IMR-90 (cell line): Measurements from ENCODE around the gene ADAMTS17. TPM values are rescaled to one million over a fixed set of nuclear protein-coding genes. Genes with fewer than 3 reads are reported as not detected.

Experiments used
- ATAC-seq: fragments of 200-7000 bp; cut with Tn5 transposase; 2 replicates; pipeline ENCODE4 v1.9.1; 2020; ENCODE audit warnings: low read depth, mild to moderate bottlenecking, moderate library complexity
- BruUV-seq: library from RNA; stranded (reverse); fragments of 400-500 nt; replicated peaks from 2 replicates; lab custom pipeline; 2021; lab: Mats Ljungman, UMichigan
- CTCF ChIA-PET: fragments of 300-600 bp; formaldehyde crosslinking; extraction: SDS; loops from one replicate; lab custom pipeline; 2021; ENCODE audit warnings: antibody characterized with exemption; lab: Yijun Ruan, JAX
- POLR2A ChIA-PET: fragments of 300-600 bp; sonication (Branson Sonifier 250); formaldehyde crosslinking; loops from one replicate; lab custom pipeline; 2022; ENCODE audit warnings: antibody characterized with exemption; ENCODE audit not compliant: unreplicated experiment; lab: Charles Lee
- DNase-seq: peaks from one replicate; pipeline ENCODE4 v3.0.0; 2013
- H2AFZ ChIP-seq: replicated peaks from 2 replicates; pipeline ENCODE3; 2013; ENCODE audit warnings: low read length, mild to moderate bottlenecking; ENCODE audit not compliant: poor library complexity
- H2AK5ac ChIP-seq: 2 replicates; pipeline ENCODE4 v1.6.1; 2013; ENCODE audit warnings: low read depth, low read length, inconsistent platforms
- H2AK9ac ChIP-seq: replicated peaks from 2 replicates; pipeline ENCODE3; 2013; ENCODE audit warnings: mild to moderate bottlenecking, low read depth, low read length, moderate library complexity; ENCODE audit not compliant: poor library complexity
- H2BK120ac ChIP-seq: 2 replicates; pipeline ENCODE4 v1.6.1; 2013; ENCODE audit warnings: low read depth, low read length, inconsistent platforms
- H2BK15ac ChIP-seq: 3 replicates; pipeline ENCODE4 v1.6.1; 2013; ENCODE audit warnings: low read depth, low read length, inconsistent platforms
- H2BK20ac ChIP-seq: 2 replicates; pipeline ENCODE4 v1.6.1; 2013; ENCODE audit warnings: low read depth, mild to moderate bottlenecking, inconsistent platforms, low read length, moderate library complexity
- H2BK5ac ChIP-seq: 2 replicates; pipeline ENCODE4 v1.6.1; 2013; ENCODE audit warnings: mild to moderate bottlenecking, low read depth, low read length, inconsistent platforms; ENCODE audit not compliant: poor library complexity, severe bottlenecking
- H3K14ac ChIP-seq: replicated peaks from 2 replicates; pipeline ENCODE4 v1.6.1; 2013; ENCODE audit warnings: low read depth, low read length, inconsistent platforms
- H3K18ac ChIP-seq: 2 replicates; pipeline ENCODE4 v1.6.1; 2013; ENCODE audit warnings: low read depth, low read length, control low read depth
- H3K23ac ChIP-seq: 2 replicates; pipeline ENCODE4 v1.6.1; 2013; ENCODE audit warnings: low read depth, low read length, inconsistent platforms
- H3K27ac ChIP-seq: 2 replicates; pipeline ENCODE4 v1.5.1; 2013; ENCODE audit warnings: mild to moderate bottlenecking, control low read depth, low read length; ENCODE audit not compliant: insufficient read depth
- H3K27me3 ChIP-seq: 2 replicates; pipeline ENCODE4 v1.6.1; 2013; ENCODE audit warnings: low read length; ENCODE audit not compliant: control insufficient read depth, insufficient read depth
- H3K36me3 ChIP-seq: 2 replicates; pipeline ENCODE4 v1.6.1; 2013; ENCODE audit warnings: low read length, mixed read lengths; ENCODE audit not compliant: control insufficient read depth, insufficient read depth
- H3K4ac ChIP-seq: 2 replicates; pipeline ENCODE4 v1.6.1; 2013; ENCODE audit warnings: low read depth, low read length, inconsistent platforms
- H3K4me1 ChIP-seq: 2 replicates; pipeline ENCODE4 v1.6.1; 2013; ENCODE audit warnings: low read length, mixed read lengths; ENCODE audit not compliant: control insufficient read depth, insufficient read depth
- H3K4me2 ChIP-seq: 2 replicates; pipeline ENCODE4 v1.6.1; 2013; ENCODE audit warnings: low read depth, mild to moderate bottlenecking, control low read depth, low read length, moderate library complexity
- H3K4me3 ChIP-seq: 2 replicates; pipeline ENCODE4 v1.5.1; 2013; ENCODE audit warnings: low read depth, mild to moderate bottlenecking, control low read depth, low read length, moderate library complexity; ENCODE audit not compliant: insufficient read depth
- H3K56ac ChIP-seq: 2 replicates; pipeline ENCODE4 v1.6.1; 2013; ENCODE audit warnings: low read length, inconsistent platforms; ENCODE audit not compliant: insufficient read depth; ENCODE audit errors: extremely low read depth
- H3K79me1 ChIP-seq, 2 experiments: 2 replicates each; pipeline ENCODE4 v1.6.1; 2013; ENCODE audit warnings: low read length in 2 of 2, inconsistent platforms in 1 of 2, low read depth in 1 of 2
- H3K9ac ChIP-seq: 2 replicates; pipeline ENCODE4 v1.6.1; 2013; ENCODE audit warnings: low read depth, low read length, control low read depth
- H3K9me1 ChIP-seq: 2 replicates; pipeline ENCODE4 v1.6.1; 2013; ENCODE audit warnings: low read length, inconsistent platforms; ENCODE audit not compliant: insufficient read depth
- H3K9me3 ChIP-seq: 2 replicates; pipeline ENCODE4 v1.6.1; 2013; ENCODE audit warnings: low read length; ENCODE audit not compliant: control insufficient read depth, insufficient read depth
- H4K20me1 ChIP-seq: 2 replicates; pipeline ENCODE4 v1.6.1; 2013; ENCODE audit warnings: low read length, inconsistent platforms; ENCODE audit not compliant: insufficient read depth
- H4K5ac ChIP-seq: 2 replicates; pipeline ENCODE4 v1.6.1; 2013; ENCODE audit warnings: mild to moderate bottlenecking, low read depth, low read length, control low read depth
- H4K8ac ChIP-seq, 2 experiments: 2 replicates each; pipeline ENCODE4 v1.6.1; 2013; ENCODE audit warnings: low read depth in 2 of 2, low read length in 2 of 2, control low read depth in 1 of 2, inconsistent platforms in 1 of 2
- H4K91ac ChIP-seq: 2 replicates; pipeline ENCODE4 v1.6.1; 2013; ENCODE audit warnings: low read depth, low read length, inconsistent platforms; ENCODE audit not compliant: insufficient read depth
- BHLHE40 ChIP-seq: fragments of 150-350 bp; IDR thresholded peaks from 2 replicates; pipeline ENCODE4 v1.6.1; 2016; ENCODE audit warnings: mild to moderate bottlenecking, low read depth, low read length
- WGBS, 2 experiments: methylation state at CpG; one replicate each; pipeline versions ENCODE4 v1.1.5 to v1.1.7; 2013; ENCODE audit warnings: missing lambda C conversion rate in 2 of 2; ENCODE audit not compliant: insufficient read length in 1 of 2; ENCODE audit errors: extremely low coverage in 2 of 2; 5-methylcytosine and 5-hydroxymethylcytosine counted together
- dilution Hi-C: fragments of 300-500 bp; cut with HindIII; formaldehyde crosslinking; loops from one replicate; pipeline ENCODE4 v1.14.3; 2018; ENCODE audit warnings: low sequenced_read_pairs; ENCODE audit not compliant: unreplicated experiment
- in situ Hi-C: fragments of 300-500 bp; cut with MboI; formaldehyde crosslinking; loops from 3 replicates; pipeline ENCODE4 v1.14.3; 2019; ENCODE audit warnings: low sequenced_read_pairs, inconsistent platforms, mixed read lengths
- intact Hi-C: fragments of 100-400 bp; cut with micrococcal nuclease; formaldehyde crosslinking; loops from 2 replicates; pipeline ENCODE4 v1.10.0; 2022
- polyA plus RNA-seq, 3 experiments: library from polyadenylated mRNA; depleted of rRNA; stranded (reverse); fragments of >200 nt; gene quantifications; 2 replicates each; pipeline ENCODE4 v1.2.3, GENCODE V29; 2012; ENCODE audit warnings: low replicate concordance in 1 of 3
- total RNA-seq: library from RNA; depleted of rRNA; stranded (reverse); fragments of >200 nt; gene quantifications from 2 replicates; pipeline ENCODE4 v1.2.3, GENCODE V29; 2012
- TF ChIP-seq, protein P1 (sequence below): fragments of 150-350 bp; IDR thresholded peaks from 2 replicates; pipeline ENCODE4 v1.6.1; 2017; ENCODE audit warnings: mild to moderate bottlenecking, antibody characterized with exemption, low read length, low read depth

Gene ADAMTS17
- total and polyA plus RNA-seq, 2 of the 4 experiments (the other 2 are of a cell fraction), result 0.03 TPM; not detected in 1

DNA sequence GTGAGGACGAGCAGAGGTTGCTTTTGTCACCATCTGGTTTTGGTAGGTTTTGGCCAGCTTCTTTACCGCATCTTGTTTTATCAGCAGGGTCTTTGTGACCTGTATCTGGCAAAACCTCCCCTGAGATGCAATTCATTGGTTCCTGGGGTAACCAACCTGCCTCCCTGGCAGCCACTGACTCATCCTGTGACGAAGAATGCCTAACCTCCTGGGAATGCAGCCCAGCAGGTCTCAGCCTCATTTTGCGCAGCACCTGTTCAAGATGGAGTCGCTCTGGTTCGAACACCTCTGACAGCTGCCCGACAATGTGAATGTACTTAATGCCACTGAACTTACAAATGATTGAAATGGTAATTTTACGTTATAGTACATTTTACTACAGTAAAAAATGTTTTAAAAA lies 6.8 kb upstream of the ADAMTS17 start:
- ChIA-PET CTCF (no interaction called here), POLR2A (no interaction called here)
- Histone ChIP-seq H3K27me3 (no peaks in the 10 kb centered on the region), H2BK5ac (no peak overlapping the region), H2BK120ac (no peak overlapping the region), H2BK15ac (no peak overlapping the region), H3K9me3 (no peaks in the 10 kb centered on the region; the same call in 1 of the 2 replicates), H4K20me1 (no peaks in the 10 kb centered on the region), H3K23ac (no peak overlapping the region), H3K27ac (no peak overlapping the region), H2BK20ac (no peak overlapping the region), H3K4me1 (no peaks in the 10 kb centered on the region), H3K36me3 (no peaks in the 10 kb centered on the region), H4K5ac (no peak overlapping the region), H3K56ac (no peak overlapping the region), H3K18ac (no peak overlapping the region), H3K79me1 (no peaks in the 10 kb centered on the region), H2AK9ac (no peak overlapping the region), H2AK5ac (no peak overlapping the region), H3K4me2 (no peak overlapping the region), H3K14ac (no peak overlapping the region), H2AFZ (no peak overlapping the region), H3K4ac (no peak overlapping the region), H3K9me1 (no peaks in the 10 kb centered on the region), H3K4me3 (no peak overlapping the region), H4K8ac (no peak overlapping the region), H4K91ac (no peak overlapping the region), H3K9ac (no peak overlapping the region)
- in situ Hi-C loops (no loop called here), dilution Hi-C loops (no loop called here), intact Hi-C loops (no loop called here)
- 71% methylated on average over 2 of the region's 8 CpGs; no CpG with 5 or more reads in 1 of the 2 experiments for WGBS, 2 experiments
- no peak for DNase-seq
- no TSS peak for BruUV-seq
- ATAC-seq, result no peak
- TF ChIP-seq BHLHE40, result no peak
- TF ChIP-seq, protein P1, sequence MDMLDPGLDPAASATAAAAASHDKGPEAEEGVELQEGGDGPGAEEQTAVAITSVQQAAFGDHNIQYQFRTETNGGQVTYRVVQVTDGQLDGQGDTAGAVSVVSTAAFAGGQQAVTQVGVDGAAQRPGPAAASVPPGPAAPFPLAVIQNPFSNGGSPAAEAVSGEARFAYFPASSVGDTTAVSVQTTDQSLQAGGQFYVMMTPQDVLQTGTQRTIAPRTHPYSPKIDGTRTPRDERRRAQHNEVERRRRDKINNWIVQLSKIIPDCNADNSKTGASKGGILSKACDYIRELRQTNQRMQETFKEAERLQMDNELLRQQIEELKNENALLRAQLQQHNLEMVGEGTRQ, result no peak
